GM10847 (cell line): ENCODE results near the gene PRPSAP2.

Source experiments
- POLR2A ChIP-seq: IDR thresholded peaks from 2 replicates; pipeline ENCODE4 v1.6.1; 2011; ENCODE audit not compliant: insufficient read length; ENCODE audit errors: extremely low read depth

Gene PRPSAP2

GRCh38 chr17:18932360-18933055 is 74.6 kb downstream of the PRPSAP2 start:
- TF ChIP-seq POLR2A: no peak

GRCh38 chr17:18933102-18934058 is 75.4 kb downstream of the PRPSAP2 start:
- no peak for TF ChIP-seq POLR2A

GRCh38 chr17:18937981-18938691 is 80.2 kb downstream of the PRPSAP2 start:
- TF ChIP-seq POLR2A: no peak

GRCh38 chr17:18938692-18939023 is 80.7 kb downstream of the PRPSAP2 start:
- TF ChIP-seq POLR2A: no peak

GRCh38 chr17:18944646-18945045 is 86.7 kb downstream of the PRPSAP2 start:
- TF ChIP-seq POLR2A: no peak

- no peak for TF ChIP-seq POLR2A
Observed at GRCh38 chr17:18946536-18946935, 88.6 kb downstream of the PRPSAP2 start.

- no peak for TF ChIP-seq POLR2A
Observed at GRCh38 chr17:18947866-18948265, 89.9 kb downstream of the PRPSAP2 start.

- TF ChIP-seq POLR2A: no peak
Observed at GRCh38 chr17:18948476-18949006, 90.6 kb downstream of the PRPSAP2 start.

GRCh38 chr17:18949566-18949965 is 91.6 kb downstream of the PRPSAP2 start:
- no peak for TF ChIP-seq POLR2A

- no peak for TF ChIP-seq POLR2A
Observed at GRCh38 chr17:18950346-18950745, 92.4 kb downstream of the PRPSAP2 start.

GRCh38 chr17:18950944-18951905 is 93.3 kb downstream of the PRPSAP2 start:
- TF ChIP-seq POLR2A: no peak

GRCh38 chr17:18951941-18952842 is 94.3 kb downstream of the PRPSAP2 start, which contains the start of gene SLC5A10:
Gene SLC5A10, plus strand, starts transcription at chr17:18952165. Its CDS starts 41 bp downstream, at chr17:18952206.
- no peak for TF ChIP-seq POLR2A

GRCh38 chr17:18953231-18953728 is 95.3 kb downstream of the PRPSAP2 start:
- TF ChIP-seq POLR2A: no peak
